ENCODE data around the gene CD4.

GRCh38 chr12:6791931-6792520 lies 2.7 kb downstream of the CD4 start:
- no peak for TF ChIP-seq CTCF (conservative IDR thresholded peaks at IDR 0.05; ENCODE audit: low read depth, low read length)
- TF ChIP-seq CEBPB (IDR thresholded peaks at IDR 0.05; ENCODE audit: low read depth, low read length), result no peak
- no peak for TF ChIP-seq POLR2A (IDR thresholded peaks at IDR 0.05; ENCODE audit: low read depth, low read length)
- TF ChIP-seq BHLHE40 (IDR thresholded peaks at IDR 0.05; ENCODE audit: low read depth, low read length), result no peak
- TF ChIP-seq RFX5 (IDR thresholded peaks at IDR 0.05; ENCODE audit: low read depth, low read length), result no peak
- no peak for TF ChIP-seq FOS (IDR thresholded peaks at IDR 0.05; ENCODE audit: low read depth, low read length)
- no peak for TF ChIP-seq MAFK (IDR thresholded peaks at IDR 0.05; ENCODE audit: low read depth, low read length)
- TF ChIP-seq, protein P1, sequence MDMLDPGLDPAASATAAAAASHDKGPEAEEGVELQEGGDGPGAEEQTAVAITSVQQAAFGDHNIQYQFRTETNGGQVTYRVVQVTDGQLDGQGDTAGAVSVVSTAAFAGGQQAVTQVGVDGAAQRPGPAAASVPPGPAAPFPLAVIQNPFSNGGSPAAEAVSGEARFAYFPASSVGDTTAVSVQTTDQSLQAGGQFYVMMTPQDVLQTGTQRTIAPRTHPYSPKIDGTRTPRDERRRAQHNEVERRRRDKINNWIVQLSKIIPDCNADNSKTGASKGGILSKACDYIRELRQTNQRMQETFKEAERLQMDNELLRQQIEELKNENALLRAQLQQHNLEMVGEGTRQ (IDR thresholded peaks at IDR 0.05; ENCODE audit: low read depth, low read length), result no peak
